Measurements from ENCODE around the gene EP400. TPM values are rescaled to one million over a fixed set of nuclear protein-coding genes. Genes with fewer than 3 reads are reported as not detected.

Gene EP400
- total RNA-seq, 4 donors from 2014 or later: 12.6 to 28.0 (median 22.8) TPM

GRCh38 chr12:131986361-131986760 is 36.6 kb downstream of the EP400 start:
- Histone ChIP-seq H3K9me3 (no peaks in the 10 kb centered on the region), H3K27me3 (no peaks in the 10 kb centered on the region), H3K27ac (no peak overlapping the region), H3K4me1 (peaks cover 0 to 11% (median 0%) of the 10 kb centered on the region in 3 donors), H3K4me3 (no peak overlapping the region), H3K36me3 (peaks cover 0 to 100% of the 10 kb centered on the region in 2 donors)
- WGBS, 2 donors (ENCODE audit: low coverage in 1 of 2): 92 to 95% methylated on average over 2 to 11 of the region's 17 CpGs
- no peak for TF ChIP-seq POLR2A (IDR thresholded peaks at IDR 0.05)
- TF ChIP-seq EP300 (IDR thresholded peaks at IDR 0.05): no peak
- TF ChIP-seq POLR2AphosphoS5 (IDR thresholded peaks at IDR 0.05): no peak
- TF ChIP-seq CTCF (IDR thresholded peaks at IDR 0.05): no peak
- no peak for ATAC-seq

- peaks cover 0 to 11% (median 0%) of the 10 kb centered on the region in 3 donors for H3K4me1 ChIP-seq
- H3K4me3 ChIP-seq: no peak overlapping the region
- TF ChIP-seq POLR2AphosphoS5 (IDR thresholded peaks at IDR 0.05): no peak
- no peak for TF ChIP-seq POLR2A (IDR thresholded peaks at IDR 0.05)
- TF ChIP-seq CTCF (IDR thresholded peaks at IDR 0.05): no peak
- no peak for TF ChIP-seq EP300 (IDR thresholded peaks at IDR 0.05)
- H3K36me3 ChIP-seq: peaks cover 0 to 100% of the 10 kb centered on the region in 2 donors
- WGBS, 2 donors (ENCODE audit: low coverage in 1 of 2): 84 to 87% methylated on average over 5 of the region's 5 CpGs
- no peaks in the 10 kb centered on the region for H3K27me3 ChIP-seq
- no peak for ATAC-seq
- H3K9me3 ChIP-seq: no peaks in the 10 kb centered on the region
- no peak overlapping the region for H3K27ac ChIP-seq
These were observed 37.2 kb downstream of the EP400 start for GRCh38 chr12:131986910-131987309.

DNA sequence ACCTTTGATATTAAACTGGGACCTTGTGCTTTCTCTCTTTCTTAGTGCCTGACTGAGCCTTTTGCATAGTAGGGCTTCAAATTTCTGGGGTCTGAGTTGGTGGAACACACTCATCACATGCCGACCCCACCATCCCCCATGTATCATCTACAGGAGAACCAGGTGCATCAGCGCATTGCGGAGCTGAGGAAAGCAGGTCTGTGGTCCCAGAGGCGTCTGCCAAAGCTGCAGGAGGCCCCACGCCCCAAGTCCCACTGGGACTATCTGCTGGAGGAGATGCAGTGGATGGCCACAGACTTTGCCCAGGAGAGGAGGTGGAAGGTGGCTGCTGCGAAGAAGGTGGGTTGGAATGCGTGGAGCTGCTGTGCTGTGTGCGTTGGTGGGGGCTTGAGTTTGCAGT is 37.8 kb downstream of the EP400 start:
- Histone ChIP-seq H3K4me3 (no peak overlapping the region), H3K4me1 (peaks cover 0 to 11% (median 0%) of the 10 kb centered on the region in 3 donors), H3K9me3 (no peaks in the 10 kb centered on the region), H3K27ac (no peak overlapping the region), H3K27me3 (no peaks in the 10 kb centered on the region), H3K36me3 (peaks cover 0 to 100% of the 10 kb centered on the region in 2 donors)
- no peak for TF ChIP-seq CTCF (IDR thresholded peaks at IDR 0.05)
- no peak for TF ChIP-seq POLR2A (IDR thresholded peaks at IDR 0.05)
- TF ChIP-seq POLR2AphosphoS5 (IDR thresholded peaks at IDR 0.05): no peak
- no peak for TF ChIP-seq EP300 (IDR thresholded peaks at IDR 0.05)
- no peak for ATAC-seq
- 88% methylated on average over 5 of the region's 8 CpGs; no CpG with 5 or more reads in 1 of the 2 donors for WGBS, 2 donors (ENCODE audit: low coverage in 1 of 2)

GRCh38 chr12:131988054-131988796 is 38.5 kb downstream of the EP400 start:
- H3K9me3 ChIP-seq: no peaks in the 10 kb centered on the region
- TF ChIP-seq POLR2A (IDR thresholded peaks at IDR 0.05) (no peak), EP300 (IDR thresholded peaks at IDR 0.05) (no peak), CTCF (IDR thresholded peaks at IDR 0.05) (no peak), POLR2AphosphoS5 (IDR thresholded peaks at IDR 0.05) (no peak)
- ATAC-seq: no peak
- peaks cover 0 to 11% (median 0%) of the 10 kb centered on the region in 3 donors for H3K4me1 ChIP-seq
- H3K27me3 ChIP-seq: no peaks in the 10 kb centered on the region
- H3K4me3 ChIP-seq: no peak overlapping the region
- WGBS, 2 donors (ENCODE audit: low coverage in 1 of 2): 20 to 62% methylated on average over 1 to 7 of the region's 8 CpGs
- peaks cover 0 to 100% of the 10 kb centered on the region in 2 donors for H3K36me3 ChIP-seq
- H3K27ac ChIP-seq: no peak overlapping the region

DNA sequence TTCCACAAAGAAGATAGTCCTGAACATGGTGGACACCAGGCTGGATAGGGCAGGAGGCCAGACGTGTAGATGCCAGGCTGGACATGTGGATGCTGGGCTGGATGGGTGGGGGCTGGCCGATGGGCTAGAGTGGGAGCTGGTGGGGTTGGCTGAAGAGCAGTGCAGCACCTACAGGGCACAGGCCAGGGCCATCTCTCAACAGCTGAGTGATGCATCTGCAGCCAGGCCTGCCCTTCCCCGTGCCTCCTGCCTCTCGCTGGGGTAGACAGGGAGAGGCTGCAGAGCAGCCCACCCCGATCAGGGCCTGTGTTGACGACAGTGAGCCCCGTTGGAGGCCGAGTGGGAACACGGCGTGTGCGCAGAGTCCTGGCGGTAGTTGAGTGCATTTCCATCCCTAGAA is 39.3 kb downstream of the EP400 start:
- no peak overlapping the region for H3K4me3 ChIP-seq
- H3K27me3 ChIP-seq: no peaks in the 10 kb centered on the region
- H3K36me3 ChIP-seq: peaks cover 0 to 100% of the 10 kb centered on the region in 2 donors
- WGBS, 2 donors (ENCODE audit: low coverage in 1 of 2): 85% methylated on average over 5 of the region's 12 CpGs; no CpG with 5 or more reads in 1 of the 2 donors
- no peak overlapping the region for H3K27ac ChIP-seq
- H3K9me3 ChIP-seq: no peaks in the 10 kb centered on the region
- peaks cover 0 to 11% (median 0%) of the 10 kb centered on the region in 3 donors for H3K4me1 ChIP-seq
- TF ChIP-seq EP300 (IDR thresholded peaks at IDR 0.05): no peak
- no peak for TF ChIP-seq POLR2A (IDR thresholded peaks at IDR 0.05)
- TF ChIP-seq CTCF (IDR thresholded peaks at IDR 0.05): no peak
- no peak for TF ChIP-seq POLR2AphosphoS5 (IDR thresholded peaks at IDR 0.05)
- no peak for ATAC-seq

All from gastroesophageal sphincter (tissue), 4 donors.